Stomach (tissue), 9 donors: ENCODE data around the gene RXRG. TPM values are rescaled to one million over a fixed set of nuclear protein-coding genes. Genes with fewer than 3 reads are reported as not detected.

Experiments used
- DNase-seq, 2 donors: peaks; one replicate each; pipeline versions ENCODE4 v3.0.0 to v3.0.0-alpha.2; 2013 to 2019
- H3K27ac ChIP-seq, 5 donors: fragments of 200-600 bp in 4 of 5; sonication (generic) in 4 of 5; one replicate each; pipeline ENCODE4 v1.5.1; 2013 to 2019; ENCODE audit warnings: mild to moderate bottlenecking in 1 of 5, moderate library complexity in 1 of 5
- H3K27me3 ChIP-seq, 3 donors: fragments of 200-600 bp; sonication (generic); one replicate each; pipeline ENCODE4 v1.5.1; 2017 to 2019; ENCODE audit warnings: mixed run types in 1 of 3
- H3K36me3 ChIP-seq, 4 donors: fragments of 200-600 bp; sonication (generic); 1 replicate in 3 of 4; 2 replicates in 1 of 4; pipeline ENCODE4 v1.5.1; 2016 to 2019
- H3K4me1 ChIP-seq, 4 donors: fragments of 200-600 bp; sonication (generic); one replicate each; pipeline ENCODE4 v1.5.1; 2016 to 2019
- H3K4me3 ChIP-seq, 4 donors: fragments of 200-600 bp; sonication (generic) in 3 of 4; one replicate each; pipeline ENCODE4 v1.5.1; 2016 to 2019; ENCODE audit warnings: mild to moderate bottlenecking in 1 of 4
- H3K9me3 ChIP-seq, 4 donors: fragments of 200-600 bp; sonication (generic); one replicate each; pipeline ENCODE4 v1.5.1; 2016 to 2019
- CTCF ChIP-seq, 7 experiments: fragments of 450-650 bp in 4 of 7; fragments of 200-600 bp in 3 of 7; sonication (generic) in 3 of 7; IDR thresholded peaks; one replicate each; pipeline ENCODE4 v1.5.1; 2016 to 2019; ENCODE audit warnings: antibody characterized with exemption in 7 of 7, control low read depth in 2 of 7, mild to moderate bottlenecking in 1 of 7
- EP300 ChIP-seq: sonication (generic); formaldehyde crosslinking; IDR thresholded peaks from one replicate; pipeline ENCODE4 v1.6.1; 2017; ENCODE audit warnings: antibody characterized with exemption
- POLR2A ChIP-seq, 4 donors: fragments of 450-650 bp; IDR thresholded peaks; one replicate each; pipeline ENCODE4 v1.6.1; 2016; ENCODE audit warnings: antibody characterized with exemption in 4 of 4, control low read depth in 2 of 4, mild to moderate bottlenecking in 1 of 4, moderate library complexity in 1 of 4
- POLR2AphosphoS5 ChIP-seq, 3 donors: sonication (generic); formaldehyde crosslinking; IDR thresholded peaks; one replicate each; pipeline ENCODE4 v1.6.1; 2016; ENCODE audit warnings: antibody characterized with exemption in 3 of 3
- WGBS, 5 donors: extraction: QIAGEN DNeasy Blood & Tissue Kit in 3 of 5; methylation state at CpG; one replicate each; pipeline versions ENCODE4 v1.1.5 to v1.1.7; 2013 to 2018; 5-methylcytosine and 5-hydroxymethylcytosine counted together
- intact Hi-C: fragments of 100-400 bp; cut with DNase I; formaldehyde crosslinking; loops from one replicate; pipeline ENCODE4 v1.15.1; 2023; ENCODE audit warnings: low total_unique reads
- polyA plus RNA-seq, 3 donors: library from polyadenylated mRNA; stranded (reverse); fragments of 200-250 nt; gene quantifications; one replicate each; pipeline ENCODE4 v1.2.3, GENCODE V29; 2013
- total RNA-seq, 5 donors: library from RNA; depleted of rRNA; stranded (reverse); fragments of >200 nt; gene quantifications; one replicate each; pipeline versions ENCODE4 v1.1.0 to v1.2.3, GENCODE V29; 2014 to 2016
- donor health status: healthy with polysubstance abuse.
- donor health status: Bipolar disorder and iron deficiency.
- donor health status: healthy.

Gene RXRG
- total and polyA plus RNA-seq, 8 donors, result 0.43 to 2.9 (median 1.4) TPM; not detected in 3

GRCh38 chr1:165456861-165457260, 11.9 kb upstream of the RXRG start:
- Histone ChIP-seq H3K27me3 (no peaks in the 10 kb centered on the region), H3K9me3 (no peaks in the 10 kb centered on the region), H3K27ac (no peak overlapping the region), H3K4me3 (no peak overlapping the region), H3K4me1 (no peaks in the 10 kb centered on the region), H3K36me3 (no peaks in the 10 kb centered on the region)
- intact Hi-C loops, result no loop called here
- 61 to 75% (median 66%) methylated on average over 6 of the region's 6 CpGs for WGBS, 5 donors
- no peak for DNase-seq
- TF ChIP-seq CTCF (IDR thresholded peaks at IDR 0.05), result no peak
- no peak for TF ChIP-seq EP300
- no peak for TF ChIP-seq POLR2A (IDR thresholded peaks at IDR 0.05)
- no peak for TF ChIP-seq POLR2AphosphoS5 (IDR thresholded peaks at IDR 0.05)

GRCh38 chr1:165456114-165456513, 11.2 kb upstream of the RXRG start:
- intact Hi-C loops, result no loop called here
- TF ChIP-seq EP300, result no peak
- no peak for TF ChIP-seq POLR2A (IDR thresholded peaks at IDR 0.05)
- TF ChIP-seq POLR2AphosphoS5 (IDR thresholded peaks at IDR 0.05), result no peak
- TF ChIP-seq CTCF (IDR thresholded peaks at IDR 0.05), result no peak
- no peak for DNase-seq
- Histone ChIP-seq H3K4me1 (no peaks in the 10 kb centered on the region), H3K27ac (no peak overlapping the region), H3K4me3 (no peak overlapping the region), H3K9me3 (no peaks in the 10 kb centered on the region), H3K36me3 (no peaks in the 10 kb centered on the region), H3K27me3 (no peaks in the 10 kb centered on the region)
- 25 to 73% (median 42%) methylated on average over 1 of the region's 1 CpG for whole genome bisulfite sequencing, 5 donors

- intact Hi-C loops, result no loop called here
- TF ChIP-seq POLR2AphosphoS5 (IDR thresholded peaks at IDR 0.05) (no peak), POLR2A (IDR thresholded peaks at IDR 0.05) (no peak), CTCF (IDR thresholded peaks at IDR 0.05) (no peak), EP300 (no peak)
- no peaks in the 10 kb centered on the region for H3K9me3 ChIP-seq
- H3K4me3 ChIP-seq, result no peak overlapping the region
- H3K4me1 ChIP-seq, result no peaks in the 10 kb centered on the region
- no peak overlapping the region for H3K27ac ChIP-seq
- DNase-seq, result no peak
- H3K36me3 ChIP-seq, result no peaks in the 10 kb centered on the region
- 79 to 90% (median 85%) methylated on average over 3 of the region's 3 CpGs for WGBS, 5 donors
- no peaks in the 10 kb centered on the region for H3K27me3 ChIP-seq
Measured at GRCh38 chr1:165455111-165455510, 10.2 kb upstream of the RXRG start.

- Histone ChIP-seq H3K27ac (no peak overlapping the region), H3K4me3 (no peak overlapping the region), H3K4me1 (no peaks in the 10 kb centered on the region), H3K36me3 (no peaks in the 10 kb centered on the region), H3K9me3 (no peaks in the 10 kb centered on the region), H3K27me3 (no peaks in the 10 kb centered on the region)
- TF ChIP-seq CTCF (IDR thresholded peaks at IDR 0.05), result no peak
- TF ChIP-seq EP300, result no peak
- no peak for TF ChIP-seq POLR2A (IDR thresholded peaks at IDR 0.05)
- no peak for TF ChIP-seq POLR2AphosphoS5 (IDR thresholded peaks at IDR 0.05)
- no peak for DNase-seq
- 79 to 92% (median 83%) methylated on average over 3 of the region's 3 CpGs for WGBS, 5 donors
- intact Hi-C loops, result no loop called here
Measured at GRCh38 chr1:165454091-165454610, 9.2 kb upstream of the RXRG start.
